ENCODE measurements around the gene EFNA5. TPM values are rescaled to one million over a fixed set of nuclear protein-coding genes. Genes with fewer than 3 reads are reported as not detected.
A peak's percentile ranks its signal among the peaks of the same experiment; 100 is the strongest.

EFNA5 gene
- total and polyA plus RNA-seq, 2 of the 8 experiments (the other 6 are each of a cell fraction or from before 2014, with no cell fraction given): 9.6 to 21.8 TPM

GRCh38 chr5:107571621-107572536 is 98.9 kb downstream of the EFNA5 start:
- Histone ChIP-seq H4K91ac (replicated peaks; ENCODE audit: insufficient read length, low read length) (no peak overlapping the region), H4K8ac (ENCODE audit: extremely low read depth, insufficient read depth, low read length) (no peak overlapping the region), H3K9me3 (ENCODE audit: insufficient read depth in 2 of 2, low read depth in 1 of 2, low read length in 1 of 2) (no peaks in the 10 kb centered on the region), H3K14ac (ENCODE audit: insufficient read length) (no peak overlapping the region), H2BK15ac (ENCODE audit: low read length) (no peak overlapping the region), H3K9ac (replicated peaks in 1 of 4; ENCODE audit: extremely low read depth in 1 of 4, low read depth in 3 of 4, low read length in 3 of 4) (0 out of 7 replicates have a peak overlapping the region, but pooled peaks of 1 of the 4 experiments have one; percentile 14), H3K27ac (ENCODE audit: low read depth, low read length) (no peak overlapping the region; the same call in 1 of the 2 replicates), H3K4me1 (replicated peaks in 1 of 4; ENCODE audit: control insufficient read depth in 3 of 4, insufficient read depth in 4 of 4, low read length in 3 of 4) (peaks cover 2 to 31% (median 22%) of the 10 kb centered on the region in 4 experiments), H3K4me3 (ENCODE audit: extremely low read depth in 1 of 4, insufficient read depth in 2 of 4, low read depth in 3 of 4, low read length in 4 of 4) (peak overlapping the region in 1 of 4 experiments; percentile 37; a peak in 1 of 8 replicates), H3K79me1 (ENCODE audit: low read depth, low read length) (no peaks in the 10 kb centered on the region), H3K27me3 (replicated peaks in 1 of 4; ENCODE audit: control insufficient read depth in 3 of 4, extremely low read depth in 1 of 4, insufficient read depth in 3 of 4, low read length in 3 of 4) (no peaks in the 10 kb centered on the region), H3K36me3 (ENCODE audit: control insufficient read depth in 2 of 4, insufficient read depth in 4 of 4, low read length in 3 of 4) (no peaks in the 10 kb centered on the region), H2AFZ (ENCODE audit: low read length) (no peak overlapping the region), H3K23ac (ENCODE audit: insufficient read length) (no peak overlapping the region), H2BK12ac (ENCODE audit: low read depth, low read length) (peak overlapping the region; percentile 86), H3K4ac (replicated peaks; ENCODE audit: insufficient read length, low read depth, low read length) (peak overlapping the region; percentile 0), H3K23me2 (ENCODE audit: low read depth, low read length) (no peaks in the 10 kb centered on the region), H3K56ac (replicated peaks; ENCODE audit: insufficient read length, low read depth, low read length) (no peak overlapping the region), H2BK20ac (ENCODE audit: low read length) (peak overlapping the region; percentile 73; the same call in 1 of the 2 replicates), H3K4me2 (ENCODE audit: insufficient read depth in 1 of 2, low read depth in 2 of 2, low read length in 2 of 2) (peak overlapping the region; percentile 11 to 60), H3K79me2 (ENCODE audit: control insufficient read depth in 1 of 2, insufficient read depth in 2 of 2, low read length in 2 of 2) (peaks cover 0 to 34% of the 10 kb centered on the region in 2 experiments; a peak in 3 of 4 replicates), H4K5ac (ENCODE audit: insufficient read length, low read depth, low read length) (no peak overlapping the region), H2AK5ac (ENCODE audit: low read depth, low read length) (no peak overlapping the region), H3K18ac (ENCODE audit: extremely low read depth, low read length) (peak overlapping the region; percentile 11), H4K20me1 (replicated peaks in 1 of 2; ENCODE audit: control insufficient read depth in 1 of 2, insufficient read depth in 2 of 2, low read length in 2 of 2) (no peaks in the 10 kb centered on the region), H2BK5ac (ENCODE audit: low read depth, low read length) (peak overlapping the region; percentile 45; the same call in 1 of the 2 replicates), H2BK120ac (replicated peaks; ENCODE audit: low read depth, low read length) (peak overlapping the region; percentile 12)
- FAIRE-seq (peak; percentile 73), DNase-seq (ENCODE audit: low read depth in 1 of 2, low spot score in 2 of 2) (peak; percentile 92 to 98)
- WGBS, 2 experiments (ENCODE audit: extremely low coverage in 1 of 2, insufficient coverage in 1 of 2, insufficient read length in 1 of 2, insufficient replicate concordance in 2 of 2, low coverage in 1 of 2, low lambda C conversion rate in 2 of 2, missing lambda C conversion rate in 1 of 2): 22% methylated on average over 26 of the region's 26 CpGs; no CpG with 5 or more reads in 1 of the 2 experiments
- CTCF ChIA-PET (ENCODE audit: partially characterized antibody): interaction anchor here (0.6 to 2.7 kb wide), 50 partner anchors 9 to 1612 kb away, joined by 3 to 18 read pairs (median 4); no protein-coding TSS in a partner anchor
- POLR2A ChIA-PET (ENCODE audit: partially characterized antibody): interaction anchor here (1.0 to 1.3 kb wide), 3 partner anchors 14 to 98 kb away, joined by 3 to 4 read pairs (median 3); no protein-coding TSS in a partner anchor
- TF ChIP-seq SRF (IDR thresholded peaks at IDR 0.05; ENCODE audit: low read depth, low read length) (no peak), NANOG (IDR thresholded peaks at IDR 0.05; ENCODE audit: insufficient read depth, low read depth, low read length, poor library complexity, severe bottlenecking) (peak; percentile 25), BCL11A (IDR thresholded peaks at IDR 0.05; ENCODE audit: low read depth in 2 of 2, low read length in 2 of 2) (no peak), SUZ12 (IDR thresholded peaks at IDR 0.05; ENCODE audit: low read length) (no peak), CEBPB (IDR thresholded peaks at IDR 0.05; ENCODE audit: low read depth, low read length) (no peak), MAX (IDR thresholded peaks at IDR 0.05) (peak; percentile 43; the same call in 1 of the 2 replicates), RXRA (IDR thresholded peaks at IDR 0.05; ENCODE audit: insufficient read depth, low read depth, low read length) (0 out of 2 replicates have a peak, but pooled peaks have one; percentile 13), ASH2L (IDR thresholded peaks at IDR 0.05; ENCODE audit: low read length) (peak; percentile 79), KDM1A (IDR thresholded peaks at IDR 0.05; ENCODE audit: borderline replicate concordance, low read length) (no peak), RBBP5 (IDR thresholded peaks at IDR 0.05; ENCODE audit: borderline replicate concordance, low read depth, low read length) (peak; percentile 86)

All from H1 (cell line).